Muscle layer of duodenum (tissue), 2 donors: ENCODE results near the gene CELF6.

ENCODE experiments used
- H3K27ac ChIP-seq: one replicate; pipeline ENCODE4 v1.7.0; 2013; ENCODE audit warnings: mild to moderate bottlenecking, low read length
- H3K27me3 ChIP-seq: one replicate; pipeline ENCODE4 v1.7.0; 2013; ENCODE audit warnings: low read depth, mild to moderate bottlenecking, control low read depth, low read length
- H3K36me3 ChIP-seq, 2 donors: one replicate each; pipeline ENCODE4 v1.7.0; 2013; ENCODE audit warnings: low read length in 2 of 2, control low read depth in 1 of 2, mild to moderate bottlenecking in 1 of 2; ENCODE audit not compliant: insufficient read depth in 2 of 2, control insufficient read depth in 1 of 2
- H3K4me1 ChIP-seq, 2 donors: one replicate each; pipeline ENCODE4 v1.7.0; 2013; ENCODE audit warnings: low read length in 2 of 2, mild to moderate bottlenecking in 2 of 2, control low read depth in 1 of 2, moderate library complexity in 1 of 2; ENCODE audit not compliant: insufficient read depth in 2 of 2, control insufficient read depth in 1 of 2
- H3K4me3 ChIP-seq, 2 donors: one replicate each; pipeline ENCODE4 v1.7.0; 2013; ENCODE audit warnings: low read length in 2 of 2, low read depth in 1 of 2, mild to moderate bottlenecking in 1 of 2
- H3K9me3 ChIP-seq, 2 donors: one replicate each; pipeline ENCODE4 v1.7.0; 2013; ENCODE audit warnings: low read length in 2 of 2, control low read depth in 1 of 2, mild to moderate bottlenecking in 1 of 2; ENCODE audit not compliant: control insufficient read depth in 1 of 2
- donor health status: healthy.

CELF6 gene

GRCh38 chr15:72344602-72345001 lies 24.6 kb upstream of the CELF6 start:
- Histone ChIP-seq H3K9me3 (no peaks in the 10 kb centered on the region), H3K27me3 (no peaks in the 10 kb centered on the region), H3K36me3 (peaks cover 50 to 59% of the 10 kb centered on the region in 2 donors), H3K27ac (no peak overlapping the region), H3K4me3 (no peak overlapping the region), H3K4me1 (peaks cover 0 to 3% of the 10 kb centered on the region in 2 donors)

GRCh38 chr15:72342385-72342784 lies 22.4 kb upstream of the CELF6 start:
- Histone ChIP-seq H3K4me3 (no peak overlapping the region), H3K9me3 (no peaks in the 10 kb centered on the region), H3K4me1 (peaks cover 0 to 3% of the 10 kb centered on the region in 2 donors), H3K36me3 (peaks cover 29 to 42% of the 10 kb centered on the region in 2 donors), H3K27me3 (no peaks in the 10 kb centered on the region), H3K27ac (no peak overlapping the region)

GRCh38 chr15:72341361-72341760 lies 21.4 kb upstream of the CELF6 start:
- no peak overlapping the region for H3K27ac ChIP-seq
- H3K4me3 ChIP-seq = no peak overlapping the region
- no peaks in the 10 kb centered on the region for H3K27me3 ChIP-seq
- H3K9me3 ChIP-seq = no peaks in the 10 kb centered on the region
- peaks cover 0 to 3% of the 10 kb centered on the region in 2 donors for H3K4me1 ChIP-seq
- H3K36me3 ChIP-seq = peaks cover 24 to 31% of the 10 kb centered on the region in 2 donors

- H3K27me3 ChIP-seq = no peaks in the 10 kb centered on the region
- peaks cover 0 to 3% of the 10 kb centered on the region in 2 donors for H3K4me1 ChIP-seq
- H3K36me3 ChIP-seq = peaks cover 14 to 21% of the 10 kb centered on the region in 2 donors
- no peak overlapping the region for H3K4me3 ChIP-seq
- no peak overlapping the region for H3K27ac ChIP-seq
- H3K9me3 ChIP-seq = no peaks in the 10 kb centered on the region
Measured at GRCh38 chr15:72340366-72340765, 20.4 kb upstream of the CELF6 start.

- H3K27me3 ChIP-seq = no peaks in the 10 kb centered on the region
- peaks cover 9 to 21% of the 10 kb centered on the region in 2 donors for H3K36me3 ChIP-seq
- no peak overlapping the region for H3K4me3 ChIP-seq
- peaks cover 0 to 2% of the 10 kb centered on the region in 2 donors for H3K9me3 ChIP-seq
- peaks cover 0 to 3% of the 10 kb centered on the region in 2 donors for H3K4me1 ChIP-seq
- H3K27ac ChIP-seq = no peak overlapping the region
Measured at GRCh38 chr15:72339777-72340177, 19.8 kb upstream of the CELF6 start.

- H3K4me1 ChIP-seq = peaks cover 0 to 3% of the 10 kb centered on the region in 2 donors
- H3K27me3 ChIP-seq = no peaks in the 10 kb centered on the region
- H3K27ac ChIP-seq = peak overlapping the region; percentile 6
- H3K4me3 ChIP-seq = no peak overlapping the region
- H3K36me3 ChIP-seq = peaks cover 0 to 14% of the 10 kb centered on the region in 2 donors
- H3K9me3 ChIP-seq = peaks cover 0 to 2% of the 10 kb centered on the region in 2 donors
Measured at GRCh38 chr15:72338617-72339321, 18.8 kb upstream of the CELF6 start.

- peaks cover 0 to 14% of the 10 kb centered on the region in 2 donors for H3K36me3 ChIP-seq
- H3K9me3 ChIP-seq = peaks cover 0 to 2% of the 10 kb centered on the region in 2 donors
- H3K27ac ChIP-seq = no peak overlapping the region
Measured at GRCh38 chr15:72338148-72338547, 18.2 kb upstream of the CELF6 start.

GRCh38 chr15:72334842-72335241 lies 14.9 kb upstream of the CELF6 start:
- no peaks in the 10 kb centered on the region for H3K27me3 ChIP-seq
- no peak overlapping the region for H3K4me3 ChIP-seq
- peaks cover 0 to 2% of the 10 kb centered on the region in 2 donors for H3K4me1 ChIP-seq
- H3K36me3 ChIP-seq = peaks cover 0 to 14% of the 10 kb centered on the region in 2 donors
- H3K9me3 ChIP-seq = peaks cover 0 to 2% of the 10 kb centered on the region in 2 donors
- no peak overlapping the region for H3K27ac ChIP-seq

More at GRCh38 chr15:72338148-72338547, 18.2 kb upstream of the CELF6 start:
- no peak overlapping the region for H3K4me3 ChIP-seq
- no peaks in the 10 kb centered on the region for H3K27me3 ChIP-seq
- peaks cover 0 to 3% of the 10 kb centered on the region in 2 donors for H3K4me1 ChIP-seq

GRCh38 chr15:72331021-72331420 lies 11.1 kb upstream of the CELF6 start:
- no peak overlapping the region for H3K27ac ChIP-seq
- H3K9me3 ChIP-seq = peaks cover 0 to 2% of the 10 kb centered on the region in 2 donors
- H3K36me3 ChIP-seq = peaks cover 5 to 18% of the 10 kb centered on the region in 2 donors
- no peaks in the 10 kb centered on the region for H3K4me1 ChIP-seq
- H3K4me3 ChIP-seq = no peak overlapping the region
- H3K27me3 ChIP-seq = no peaks in the 10 kb centered on the region

- Histone ChIP-seq H3K4me3 (no peak overlapping the region), H3K36me3 (peaks cover 5 to 10% of the 10 kb centered on the region in 2 donors), H3K9me3 (peaks cover 0 to 2% of the 10 kb centered on the region in 2 donors), H3K4me1 (peaks cover 0 to 6% of the 10 kb centered on the region in 2 donors), H3K27ac (no peak overlapping the region), H3K27me3 (no peaks in the 10 kb centered on the region)
Measured at GRCh38 chr15:72323752-72324151, 3.8 kb upstream of the CELF6 start.

GRCh38 chr15:72319360-72319984 lies 485 bp downstream of the CELF6 start:
- Histone ChIP-seq H3K4me1 (peaks cover 0 to 6% of the 10 kb centered on the region in 2 donors), H3K36me3 (no peaks in the 10 kb centered on the region), H3K27me3 (no peaks in the 10 kb centered on the region), H3K27ac (no peak overlapping the region), H3K9me3 (peaks cover 0 to 2% of the 10 kb centered on the region in 2 donors), H3K4me3 (peak overlapping the region in 1 of 2 donors; percentile 65)
